GM18909 (cell line): Measurements from ENCODE around the gene TSPOAP1.

Experiments
- ATAC-seq: cut with Tn5 transposase; IDR thresholded peaks from one replicate; pipeline ENCODE4 v1.9.1; 2021; ENCODE audit warnings: mild to moderate bottlenecking; ENCODE audit not compliant: unreplicated experiment, poor library complexity

Gene TSPOAP1

DNA sequence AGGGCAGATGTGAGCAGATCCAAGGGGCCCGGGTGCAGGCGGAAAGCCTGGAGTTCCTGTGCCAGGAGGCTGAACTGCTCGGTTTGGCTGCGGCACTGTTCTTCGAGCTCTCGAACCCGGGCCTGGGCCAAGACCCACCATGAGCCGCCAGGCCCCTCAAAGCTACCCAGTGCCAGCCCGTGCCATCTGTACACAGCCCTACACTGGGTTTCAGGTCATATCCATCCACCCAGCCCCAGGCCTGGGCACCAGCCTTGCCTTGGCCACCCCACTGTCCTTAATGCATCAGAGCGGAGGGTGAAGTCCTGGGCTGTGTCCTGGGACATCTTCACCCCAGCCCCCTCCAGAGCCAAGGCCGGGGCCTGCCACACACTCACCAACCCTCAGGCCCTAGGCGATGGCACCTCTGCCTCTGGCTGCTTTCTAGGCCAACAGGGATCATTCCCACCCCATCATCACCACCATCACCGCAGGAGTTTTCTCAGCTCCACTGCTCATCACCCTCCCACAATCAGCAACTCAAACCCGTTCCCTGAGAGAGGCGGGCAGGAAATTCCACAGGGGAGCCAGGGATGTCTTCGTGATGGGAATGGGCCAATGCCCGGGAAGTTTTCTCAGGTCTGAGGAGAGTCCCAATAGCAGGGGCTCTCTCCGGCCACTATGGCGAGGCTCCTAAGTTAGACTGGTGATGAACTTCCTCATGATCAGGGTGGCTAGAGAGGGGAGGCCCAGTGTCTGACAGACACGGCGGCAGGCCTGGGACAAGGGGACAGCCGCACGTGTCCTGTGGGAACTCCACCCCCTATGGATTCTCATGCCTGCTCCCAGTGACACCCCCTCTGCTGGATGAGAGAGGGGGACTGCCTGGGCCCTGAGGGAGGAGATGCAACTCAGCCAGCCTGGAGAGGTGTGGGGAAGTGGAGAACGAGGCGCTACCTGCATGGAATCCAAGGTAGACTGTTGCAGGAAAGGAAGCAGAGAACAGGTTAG lies 9.1 kb downstream of the TSPOAP1 start:
- ATAC-seq, result no peak

GRCh38 chr17:58318627-58319172 lies 9.9 kb downstream of the TSPOAP1 start:
- no peak for ATAC-seq

DNA sequence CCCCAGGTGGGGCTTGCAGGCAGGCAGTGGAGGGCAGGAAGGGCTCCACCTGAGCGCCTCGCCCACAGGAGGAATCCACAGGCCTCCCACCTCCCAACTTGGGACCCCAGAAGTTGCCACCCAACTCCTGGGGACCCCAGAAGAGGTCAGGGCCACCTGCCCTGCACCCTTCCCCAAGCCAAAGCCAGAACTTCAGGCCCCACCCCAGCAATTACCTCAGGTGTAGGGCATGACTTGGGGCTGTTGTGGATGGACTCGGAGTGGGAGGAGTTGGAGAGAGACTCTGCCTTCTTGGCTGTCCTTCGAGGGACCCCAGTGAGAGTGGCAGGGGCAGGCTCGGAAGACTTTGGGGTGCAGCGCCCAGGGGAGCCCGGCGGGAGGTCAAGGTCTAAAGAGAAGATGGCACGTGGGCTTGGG lies 10.5 kb downstream of the TSPOAP1 start:
- no peak for ATAC-seq

DNA sequence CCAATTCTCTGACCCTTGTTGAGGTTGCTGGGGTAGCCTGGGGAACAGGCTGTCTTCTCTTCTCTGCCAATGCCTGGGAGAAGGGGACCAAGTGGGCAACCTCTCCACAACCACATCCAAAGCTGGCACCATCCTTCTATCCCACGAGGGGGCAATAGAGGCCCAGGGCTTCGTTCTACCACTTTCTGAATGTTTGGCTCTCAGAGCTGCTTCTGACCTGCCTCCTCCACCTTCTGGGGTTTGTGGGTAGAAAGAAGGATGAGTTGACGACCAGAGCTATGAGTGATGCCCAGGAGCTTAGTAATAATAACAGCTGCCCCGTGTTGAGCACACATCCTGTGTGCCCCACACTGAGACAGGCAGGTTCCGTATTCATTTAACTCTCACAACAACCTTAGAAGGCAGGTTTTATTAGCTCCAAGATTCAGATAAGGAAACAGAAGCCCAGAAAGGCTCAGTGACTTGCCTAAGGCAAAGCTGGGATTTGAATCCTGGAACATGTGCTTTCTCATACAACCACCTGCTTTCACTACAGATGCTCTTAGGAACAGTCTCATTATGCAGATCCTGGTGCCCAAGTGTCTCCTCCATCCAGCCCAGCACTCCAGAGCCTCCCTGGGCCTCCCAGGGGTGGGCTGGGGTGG lies 11.1 kb downstream of the TSPOAP1 start:
- peak; percentile 65 for ATAC-seq

- no peak for ATAC-seq
Measured at GRCh38 chr17:58316260-58316960, 12.2 kb downstream of the TSPOAP1 start.

DNA sequence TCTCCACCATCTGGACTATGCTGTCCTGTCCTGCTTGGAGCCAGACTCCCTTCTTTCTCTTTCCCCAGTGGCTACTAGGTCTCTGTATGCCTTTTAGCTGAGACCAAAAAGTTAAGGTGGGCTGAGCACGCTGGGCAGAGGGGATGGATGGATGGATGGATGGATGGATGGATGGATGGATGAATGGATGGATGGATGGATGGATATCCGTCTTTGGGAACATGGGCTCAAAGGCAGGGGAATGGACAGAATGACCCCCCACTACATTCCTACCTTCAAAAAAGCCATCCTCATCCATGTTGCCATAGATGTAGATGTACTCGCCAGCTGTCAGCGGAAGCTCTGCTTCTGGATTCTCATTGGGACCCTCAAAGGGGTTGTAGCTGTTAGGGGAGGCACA lies 12.8 kb downstream of the TSPOAP1 start:
- ATAC-seq, result no peak

- no peak for ATAC-seq
Measured at GRCh38 chr17:58315281-58315711, 13.3 kb downstream of the TSPOAP1 start.

GRCh38 chr17:58314706-58315015 lies 13.9 kb downstream of the TSPOAP1 start:
- no peak for ATAC-seq

DNA sequence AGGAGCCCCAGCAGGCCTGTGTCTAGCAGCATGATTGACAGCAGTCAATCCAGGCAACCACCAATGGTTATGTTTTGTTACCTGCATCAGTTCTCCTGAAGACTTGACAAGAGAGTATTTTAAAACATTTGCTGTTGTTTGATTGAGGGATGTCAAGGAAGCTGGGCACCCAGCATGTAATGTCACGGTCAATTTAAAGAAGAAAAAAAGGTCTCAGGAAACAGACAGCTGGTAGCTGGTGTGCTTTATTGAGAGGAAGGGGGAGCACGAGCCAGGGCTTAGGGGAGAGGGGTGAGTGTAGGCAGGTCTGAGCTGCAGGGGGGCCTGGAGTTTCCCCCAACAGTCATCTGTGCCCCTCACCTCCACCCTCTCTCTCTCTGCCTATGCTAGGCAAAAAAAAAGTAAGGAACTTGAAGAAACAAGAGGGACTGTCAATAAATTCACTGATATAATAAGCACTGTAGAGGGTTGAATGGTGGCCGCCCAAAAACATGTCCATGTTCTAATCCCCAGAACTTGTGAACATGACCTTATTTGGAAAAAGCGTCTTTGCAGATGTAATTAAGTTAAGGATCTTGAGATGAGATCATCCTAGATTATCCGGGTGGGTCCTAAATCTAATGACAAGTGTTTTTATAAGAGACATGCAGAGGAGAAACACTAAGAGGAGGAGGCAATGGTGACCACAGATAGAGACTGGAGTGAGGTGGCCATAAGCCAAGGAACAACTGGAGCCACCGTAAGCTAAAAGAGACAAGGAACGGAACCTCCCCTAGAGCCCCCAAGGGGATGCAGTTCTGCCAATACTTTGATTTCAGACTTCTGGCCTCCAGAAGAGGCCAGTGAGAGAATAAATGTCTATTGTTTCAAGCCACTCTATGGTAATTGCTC lies 14.5 kb downstream of the TSPOAP1 start:
- no peak for ATAC-seq

GRCh38 chr17:58312829-58313228 lies 15.8 kb downstream of the TSPOAP1 start:
- no peak for ATAC-seq

DNA sequence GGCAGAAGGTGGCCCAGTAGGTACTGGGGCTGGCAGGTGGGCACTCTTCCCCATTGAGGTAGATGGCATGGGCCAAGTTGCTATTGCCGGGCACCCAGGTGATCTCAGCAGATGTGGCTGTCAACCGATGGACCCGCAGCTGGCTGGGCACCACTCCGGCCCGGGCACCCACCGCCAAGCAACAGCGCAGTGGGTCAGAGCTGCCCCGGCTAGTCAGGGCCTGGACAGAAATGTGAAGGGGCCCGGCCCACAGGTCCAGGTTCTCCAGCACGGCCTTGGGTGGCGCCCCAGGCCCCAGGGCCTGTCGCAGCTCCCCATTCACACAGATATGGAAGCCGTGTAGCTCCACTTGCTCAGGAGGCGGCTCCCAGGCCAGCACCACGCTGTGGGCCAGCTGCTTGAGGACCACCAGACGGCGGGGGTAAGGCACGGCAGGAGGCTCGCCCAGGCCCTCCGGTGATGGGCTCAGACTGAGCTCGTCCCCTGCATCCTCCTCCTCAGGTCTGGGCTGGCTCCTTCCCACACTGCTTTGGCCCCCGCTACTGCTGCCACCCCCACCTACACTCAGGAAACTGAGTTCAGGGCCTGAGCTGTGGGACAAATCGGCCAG lies 16.5 kb downstream of the TSPOAP1 start:
- ATAC-seq, result no peak

DNA sequence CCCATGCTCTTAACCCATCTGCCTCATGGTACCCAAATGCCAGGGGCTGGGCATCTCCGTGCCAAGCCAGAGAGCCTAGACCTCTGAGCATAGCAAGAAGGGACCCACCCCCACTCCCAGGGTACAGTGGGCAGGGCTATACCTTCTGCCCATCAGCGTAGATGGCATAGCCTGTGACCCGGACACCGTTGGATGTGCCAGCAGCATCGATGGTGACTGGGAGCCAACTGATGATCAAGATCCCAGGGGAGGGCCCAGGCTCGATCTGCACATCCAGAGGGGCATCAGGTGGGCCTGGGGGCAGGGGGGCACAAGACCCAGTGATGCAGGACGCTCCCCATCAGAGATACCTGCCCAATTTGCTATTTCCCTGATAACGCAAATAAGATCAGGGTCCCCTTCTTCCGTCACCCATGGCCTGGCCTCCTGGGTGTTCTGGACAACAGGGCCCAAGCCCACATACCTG lies 17.1 kb downstream of the TSPOAP1 start:
- no peak for ATAC-seq

DNA sequence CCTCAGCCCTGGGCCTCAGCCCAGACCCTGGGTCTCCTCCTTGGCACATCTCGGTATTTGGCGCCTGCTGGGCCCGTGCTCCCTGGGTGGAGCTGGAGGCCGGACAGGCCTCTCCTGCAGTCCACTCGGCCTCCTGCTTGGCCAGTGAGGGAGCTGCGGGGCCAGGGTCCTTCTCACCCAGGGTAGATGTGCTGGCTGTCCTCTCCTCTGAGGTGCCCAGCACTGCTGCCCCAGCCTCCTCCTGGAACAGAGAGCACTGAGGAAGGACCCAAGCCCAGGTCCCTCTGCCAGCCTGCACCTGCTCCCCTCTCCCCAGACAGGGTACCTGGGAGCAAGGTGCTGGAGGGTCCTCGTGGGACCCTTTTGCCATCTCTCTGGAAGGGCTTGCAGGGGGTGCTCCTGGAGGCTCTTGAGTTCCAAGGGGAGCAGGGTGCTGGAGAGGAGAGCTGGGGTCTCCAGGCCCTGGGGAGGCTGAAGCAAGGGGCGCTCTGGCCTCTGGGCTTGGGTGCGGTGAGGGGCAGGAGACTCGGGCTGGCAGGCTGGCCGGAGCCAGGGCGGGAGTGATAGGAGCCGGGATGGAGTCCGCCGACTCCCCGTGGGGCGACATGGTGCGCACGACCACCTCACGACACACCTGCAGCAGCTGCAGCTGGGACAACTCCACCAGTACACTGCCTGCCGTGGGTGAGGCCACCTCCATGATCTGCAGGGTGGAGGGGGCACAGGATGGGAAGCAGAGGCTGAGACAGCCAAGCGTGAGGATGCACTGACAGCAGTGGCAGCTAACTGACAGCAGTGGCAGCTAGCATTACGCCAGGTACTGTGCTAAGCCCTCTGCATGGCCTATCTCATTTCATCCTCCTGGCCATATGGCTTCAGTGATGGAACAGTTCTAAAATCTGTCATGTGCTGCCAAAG lies 17.8 kb downstream of the TSPOAP1 start:
- ATAC-seq, result no peak

GRCh38 chr17:58309918-58310259 lies 18.7 kb downstream of the TSPOAP1 start:
- no peak for ATAC-seq

GRCh38 chr17:58308985-58309917 lies 19.3 kb downstream of the TSPOAP1 start:
- ATAC-seq, result no peak

DNA sequence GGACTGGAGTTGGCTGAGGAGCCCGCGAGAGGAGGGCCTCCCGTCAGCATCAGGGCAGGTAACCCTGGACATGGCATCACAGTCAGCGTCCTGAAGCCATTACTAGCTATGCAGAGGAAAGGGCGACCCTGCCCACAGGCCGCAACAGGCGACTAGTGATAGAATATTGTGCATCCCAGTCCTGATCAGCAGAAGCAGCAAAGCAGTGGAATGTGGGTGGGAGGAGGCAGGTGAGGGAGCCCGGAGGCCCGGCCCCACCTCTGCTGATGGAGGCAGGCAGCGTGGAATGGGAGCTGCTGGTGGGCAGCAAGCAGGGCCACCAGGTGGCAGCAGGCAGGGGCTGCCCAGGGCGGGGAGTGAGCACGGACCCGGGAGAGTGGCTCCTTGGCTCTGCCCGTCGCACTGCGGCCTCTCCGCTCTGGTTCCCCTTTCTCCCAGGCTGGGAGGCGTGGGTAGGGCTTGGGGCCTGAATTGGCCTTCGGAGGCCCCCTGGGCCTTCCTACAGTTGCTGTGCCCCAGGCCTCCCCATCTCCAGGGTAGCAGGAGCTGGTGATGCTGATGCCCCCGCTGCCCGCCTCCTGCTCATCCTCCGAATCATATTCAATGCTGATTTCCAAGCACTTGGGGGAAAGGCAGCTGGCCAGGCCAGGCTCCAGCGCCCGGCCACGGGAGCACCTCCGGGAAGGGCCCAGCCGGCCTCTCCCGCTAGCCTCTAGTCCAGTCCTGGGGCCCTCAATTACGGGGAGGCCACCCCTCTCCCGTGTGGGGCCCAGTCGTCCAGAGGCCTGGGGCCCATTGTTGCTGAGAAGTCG lies 20.2 kb downstream of the TSPOAP1 start:
- ATAC-seq, result no peak
